Esophagus squamous epithelium (tissue), 5 donors: ENCODE data around the gene NPAS1. TPM values are rescaled to one million over a fixed set of nuclear protein-coding genes. Genes with fewer than 3 reads are reported as not detected.
A peak's percentile ranks its signal among the peaks of the same experiment; 100 is the strongest.

ENCODE experiments used
- DNase-seq: peaks from one replicate; lab custom pipeline; 2025; lab: John Stamatoyannopoulos, UW
- H3K27ac ChIP-seq, 4 donors: fragments of 200-600 bp; sonication (generic); one replicate each; pipeline ENCODE4 v1.5.1; 2016 to 2019; ENCODE audit warnings: mild to moderate bottlenecking in 1 of 4
- H3K27me3 ChIP-seq, 4 donors: fragments of 200-600 bp; sonication (generic); 1 replicate in 3 of 4; 2 replicates in 1 of 4; pipeline versions ENCODE4 v1.5.1 to v1.6.0; 2017 to 2021; ENCODE audit warnings: antibody characterized with exemption in 1 of 4
- H3K36me3 ChIP-seq, 3 donors: fragments of 200-600 bp; sonication (generic); one replicate each; pipeline ENCODE4 v1.5.1; 2016 to 2019
- H3K4me1 ChIP-seq, 3 donors: fragments of 200-600 bp; sonication (generic); one replicate each; pipeline ENCODE4 v1.5.1; 2017 to 2019
- H3K4me3 ChIP-seq, 4 donors: fragments of 200-600 bp; sonication (generic); 1 replicate in 3 of 4; 2 replicates in 1 of 4; pipeline ENCODE4 v1.5.1; 2016 to 2019; ENCODE audit warnings: mild to moderate bottlenecking in 2 of 4, moderate library complexity in 1 of 4
- H3K9me3 ChIP-seq, 3 donors: fragments of 200-600 bp; sonication (generic); one replicate each; pipeline ENCODE4 v1.5.1; 2016 to 2019
- POLR2A ChIP-seq, 4 donors: fragments of 450-650 bp; IDR thresholded peaks; one replicate each; pipeline ENCODE4 v1.6.1; 2017; ENCODE audit warnings: antibody characterized with exemption in 4 of 4, mild to moderate bottlenecking in 4 of 4, moderate library complexity in 3 of 4
- WGBS, 2 donors: methylation state at CpG; one replicate each; pipeline ENCODE4 v1.1.5; 2018; 5-methylcytosine and 5-hydroxymethylcytosine counted together
- intact Hi-C: fragments of 100-400 bp; cut with DNase I; formaldehyde crosslinking; loops from one replicate; pipeline ENCODE4 v1.15.0; 2022
- total RNA-seq, 4 donors: library from RNA; depleted of rRNA; stranded (reverse); fragments of >200 nt; gene quantifications; one replicate each; pipeline ENCODE4 v1.1.0, GENCODE V29; 2016
- TF ChIP-seq, protein P1 (sequence below), 6 experiments: fragments of 450-650 bp in 4 of 6; fragments of 200-600 bp in 2 of 6; sonication (generic) in 2 of 6; IDR thresholded peaks; one replicate each; pipeline ENCODE4 v1.5.1; 2016 to 2019; ENCODE audit warnings: antibody characterized with exemption in 6 of 6, mild to moderate bottlenecking in 4 of 6, moderate library complexity in 4 of 6
- donor health status: DM: yes; HTN: yes; CAD: no.

NPAS1 gene, protein sequence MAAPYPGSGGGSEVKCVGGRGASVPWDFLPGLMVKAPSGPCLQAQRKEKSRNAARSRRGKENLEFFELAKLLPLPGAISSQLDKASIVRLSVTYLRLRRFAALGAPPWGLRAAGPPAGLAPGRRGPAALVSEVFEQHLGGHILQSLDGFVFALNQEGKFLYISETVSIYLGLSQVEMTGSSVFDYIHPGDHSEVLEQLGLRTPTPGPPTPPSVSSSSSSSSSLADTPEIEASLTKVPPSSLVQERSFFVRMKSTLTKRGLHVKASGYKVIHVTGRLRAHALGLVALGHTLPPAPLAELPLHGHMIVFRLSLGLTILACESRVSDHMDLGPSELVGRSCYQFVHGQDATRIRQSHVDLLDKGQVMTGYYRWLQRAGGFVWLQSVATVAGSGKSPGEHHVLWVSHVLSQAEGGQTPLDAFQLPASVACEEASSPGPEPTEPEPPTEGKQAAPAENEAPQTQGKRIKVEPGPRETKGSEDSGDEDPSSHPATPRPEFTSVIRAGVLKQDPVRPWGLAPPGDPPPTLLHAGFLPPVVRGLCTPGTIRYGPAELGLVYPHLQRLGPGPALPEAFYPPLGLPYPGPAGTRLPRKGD
- 1 to 10 TPM in 2 of 4 donors, under 1 TPM in 1, not detected in 1; 0.18 to 4.3 (median 1.1) TPM for total RNA-seq

DNA sequence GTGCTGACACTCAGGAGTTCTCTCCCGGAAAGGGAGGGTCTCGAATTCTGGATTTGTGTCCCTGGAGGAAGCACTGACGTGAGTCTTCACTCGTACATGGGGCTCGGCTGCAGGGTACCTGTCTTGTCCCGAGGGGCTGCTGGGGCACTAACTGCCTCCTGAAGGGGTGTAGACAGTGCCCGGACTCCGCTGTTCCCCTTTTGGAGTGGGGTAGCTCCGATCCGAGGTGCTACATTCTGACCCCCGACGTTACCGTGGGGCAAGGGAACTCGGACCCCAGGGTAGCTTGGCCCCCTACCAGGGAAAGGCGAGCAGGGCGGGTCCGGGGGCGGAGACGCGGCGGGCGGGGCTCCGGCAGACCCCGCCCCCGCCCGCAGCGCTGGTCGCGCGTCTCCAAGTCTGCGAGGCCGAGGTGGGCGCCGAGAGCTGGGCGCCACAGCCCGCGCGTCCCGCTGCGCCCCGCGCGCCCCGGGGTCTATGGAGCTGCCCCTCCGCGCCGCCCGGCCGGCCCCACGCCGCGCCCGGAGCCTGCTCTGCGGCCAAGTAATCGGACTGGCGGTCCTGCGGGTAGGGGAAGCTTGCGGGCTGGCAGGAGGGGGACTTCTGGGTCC, at the start of gene NPAS1:
Gene NPAS1 (plus strand): TSS at position 407 of the 611 bp plus-strand sequence. CDS start 1,211 bp downstream, outside the sequence.
- no peaks in the 10 kb centered on the region for H3K9me3 ChIP-seq
- intact Hi-C loops: no loop called here
- H3K4me1 ChIP-seq: peaks cover 23 to 42% (median 25%) of the 10 kb centered on the region in 3 donors
- WGBS, 2 donors: 27% methylated on average over 2 of the region's 58 CpGs; no CpG with 5 or more reads in 1 of the 2 donors
- no peak for DNase-seq
- peak within 1 kb of the TSS in 2 of 4 donors; percentile 37 to 57 for H3K4me3 ChIP-seq
- no peaks in the 10 kb centered on the region for H3K36me3 ChIP-seq
- no peak for TF ChIP-seq POLR2A (IDR thresholded peaks at IDR 0.05)
- TF ChIP-seq, protein P1, sequence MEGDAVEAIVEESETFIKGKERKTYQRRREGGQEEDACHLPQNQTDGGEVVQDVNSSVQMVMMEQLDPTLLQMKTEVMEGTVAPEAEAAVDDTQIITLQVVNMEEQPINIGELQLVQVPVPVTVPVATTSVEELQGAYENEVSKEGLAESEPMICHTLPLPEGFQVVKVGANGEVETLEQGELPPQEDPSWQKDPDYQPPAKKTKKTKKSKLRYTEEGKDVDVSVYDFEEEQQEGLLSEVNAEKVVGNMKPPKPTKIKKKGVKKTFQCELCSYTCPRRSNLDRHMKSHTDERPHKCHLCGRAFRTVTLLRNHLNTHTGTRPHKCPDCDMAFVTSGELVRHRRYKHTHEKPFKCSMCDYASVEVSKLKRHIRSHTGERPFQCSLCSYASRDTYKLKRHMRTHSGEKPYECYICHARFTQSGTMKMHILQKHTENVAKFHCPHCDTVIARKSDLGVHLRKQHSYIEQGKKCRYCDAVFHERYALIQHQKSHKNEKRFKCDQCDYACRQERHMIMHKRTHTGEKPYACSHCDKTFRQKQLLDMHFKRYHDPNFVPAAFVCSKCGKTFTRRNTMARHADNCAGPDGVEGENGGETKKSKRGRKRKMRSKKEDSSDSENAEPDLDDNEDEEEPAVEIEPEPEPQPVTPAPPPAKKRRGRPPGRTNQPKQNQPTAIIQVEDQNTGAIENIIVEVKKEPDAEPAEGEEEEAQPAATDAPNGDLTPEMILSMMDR (IDR thresholded peaks at IDR 0.05): no peak
- H3K27ac ChIP-seq: no peak within 1 kb of the TSS
- H3K27me3 ChIP-seq: peaks cover 29 to 58% (median 37%) of the 10 kb centered on the region in 4 donors

DNA sequence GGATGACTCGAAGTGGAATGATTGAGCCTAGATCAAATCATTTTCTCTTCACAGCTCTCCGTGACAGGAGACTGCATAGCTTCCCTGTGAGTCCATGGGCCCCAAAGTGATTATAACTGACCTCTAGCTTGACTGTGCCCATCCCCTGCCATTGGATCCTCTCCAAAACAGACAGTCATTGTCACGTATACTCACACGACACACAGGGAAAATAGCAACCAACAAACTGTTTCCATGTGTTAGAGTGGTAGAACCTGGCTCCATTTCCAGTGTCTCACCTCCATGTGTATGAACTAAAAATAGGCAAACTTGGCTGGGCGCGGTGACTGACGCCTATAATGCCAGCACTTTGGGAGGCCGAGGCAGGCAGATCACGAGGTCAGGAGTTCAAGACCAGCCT, 48.8 kb upstream of the NPAS1 start:
- H3K27ac ChIP-seq: no peak overlapping the region
- H3K36me3 ChIP-seq: peaks cover 0 to 27% (median 0%) of the 10 kb centered on the region in 3 donors
- H3K27me3 ChIP-seq: no peaks in the 10 kb centered on the region
- H3K4me1 ChIP-seq: peaks cover 24 to 61% (median 24%) of the 10 kb centered on the region in 3 donors
- TF ChIP-seq, protein P1 (IDR thresholded peaks at IDR 0.05): no peak
- TF ChIP-seq POLR2A (IDR thresholded peaks at IDR 0.05): no peak
- intact Hi-C loops: no loop called here
- H3K4me3 ChIP-seq: no peak overlapping the region
- 69 to 79% methylated on average over 3 to 9 of the region's 9 CpGs for WGBS, 2 donors
- H3K9me3 ChIP-seq: no peaks in the 10 kb centered on the region
- DNase-seq: no peak

DNA sequence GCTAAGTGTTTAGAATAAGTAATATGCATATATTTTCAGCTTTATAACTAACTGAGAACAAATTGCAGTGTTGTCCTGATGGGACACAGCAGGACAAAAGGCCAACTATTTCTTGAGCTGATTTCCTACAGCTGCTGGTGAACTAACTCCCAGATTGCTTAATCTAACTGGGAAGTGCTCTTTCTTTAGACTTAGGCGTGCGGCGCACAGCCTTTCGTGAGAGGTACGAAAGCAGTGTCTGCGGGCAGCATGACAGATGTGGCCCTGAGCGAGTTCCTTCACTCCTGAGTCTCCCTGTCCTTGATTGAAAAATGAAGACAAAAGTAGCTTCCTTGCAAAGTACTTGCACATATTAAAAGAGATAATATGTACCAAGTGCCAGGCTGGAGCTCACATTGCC, 47.3 kb upstream of the NPAS1 start:
- no peak for TF ChIP-seq POLR2A (IDR thresholded peaks at IDR 0.05)
- TF ChIP-seq, protein P1 (IDR thresholded peaks at IDR 0.05): no peak
- H3K4me3 ChIP-seq: no peak overlapping the region
- peaks cover 36 to 69% (median 39%) of the 10 kb centered on the region in 3 donors for H3K4me1 ChIP-seq
- DNase-seq: no peak
- H3K27ac ChIP-seq: peak overlapping the region in 3 of 4 donors; percentile 43 to 58 (median 57)
- H3K27me3 ChIP-seq: no peaks in the 10 kb centered on the region
- intact Hi-C loops: no loop called here
- WGBS, 2 donors: 75 to 89% methylated on average over 7 of the region's 7 CpGs
- no peaks in the 10 kb centered on the region for H3K9me3 ChIP-seq
- H3K36me3 ChIP-seq: peaks cover 0 to 18% (median 0%) of the 10 kb centered on the region in 3 donors

DNA sequence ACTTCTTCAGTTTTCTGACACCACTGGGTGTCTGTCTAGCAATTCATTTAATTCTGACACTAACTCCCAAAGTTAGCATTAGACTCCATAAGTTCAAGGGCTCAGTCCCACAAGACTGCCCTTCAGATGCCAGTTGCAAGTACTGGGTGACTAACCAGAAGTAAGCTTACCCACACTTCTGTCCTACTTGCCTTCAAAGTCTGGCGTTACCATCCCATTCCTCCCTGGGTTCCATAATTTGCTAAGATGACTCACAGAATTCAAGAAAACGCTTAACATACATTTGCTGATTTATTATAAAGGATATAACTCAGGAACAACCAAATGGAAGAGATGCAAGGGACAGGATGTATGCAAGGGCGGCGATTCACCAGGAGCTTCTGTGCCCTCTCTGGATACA, 45.5 kb upstream of the NPAS1 start:
- peaks cover 39 to 72% (median 41%) of the 10 kb centered on the region in 3 donors for H3K4me1 ChIP-seq
- intact Hi-C loops: no loop called here
- TF ChIP-seq, protein P1 (IDR thresholded peaks at IDR 0.05): no peak
- TF ChIP-seq POLR2A (IDR thresholded peaks at IDR 0.05): no peak
- 87 to 89% methylated on average over 4 of the region's 4 CpGs for WGBS, 2 donors
- no peaks in the 10 kb centered on the region for H3K27me3 ChIP-seq
- no peak for DNase-seq
- H3K4me3 ChIP-seq: no peak overlapping the region
- H3K9me3 ChIP-seq: no peaks in the 10 kb centered on the region
- no peak overlapping the region for H3K27ac ChIP-seq
- H3K36me3 ChIP-seq: peaks cover 0 to 16% (median 0%) of the 10 kb centered on the region in 3 donors
